Neural cell (in vitro differentiated cells): ENCODE results near the gene DUS2. TPM values are rescaled to one million over a fixed set of nuclear protein-coding genes. Genes with fewer than 3 reads are reported as not detected.

Source experiments
- polyA plus RNA-seq: library from polyadenylated mRNA; depleted of rRNA; stranded (reverse); fragments of >200 nt; gene quantifications from 2 replicates; pipeline ENCODE4 v1.2.3, GENCODE V29; 2014
- small RNA-seq, 3 experiments: library from RNA; depleted of rRNA; stranded (forward); fragments of <200 nt; gene quantifications; one replicate each; pipeline ENCODE3, GENCODE V24; 2012

DUS2 gene
- polyA plus RNA-seq, 1 donor from 2014 or later: 22.4 TPM

Small RNAs within 50 kb of the gene (small RNA-seq; reads per million reads assigned to genes)
- gene RF00019 (0 to 1.2 (median 0) reads per million in 3 experiments), gene RNU6-359P (0 to 0.39 (median 0.16) reads per million in 3 experiments)

Other genes starting within 250 kb of the DUS2 start
- gene RANBP10, start 216.7 kb upstream of the DUS2 start, polyA plus RNA-seq: 10.9 and 15.4 TPM in 2 replicates
- 24.2 and 31.0 TPM in 2 replicates for gene TSNAXIP1, start 216.4 kb upstream of the DUS2 start, polyA plus RNA-seq
- 42.6 and 50.7 TPM in 2 replicates for gene THAP11, start 181.0 kb upstream of the DUS2 start, polyA plus RNA-seq
- gene NUTF2, start 176.4 kb upstream of the DUS2 start, polyA plus RNA-seq: 98.6 and 144 TPM in 2 replicates
- gene CENPT, start 175.6 kb upstream of the DUS2 start, polyA plus RNA-seq: 104 and 135 TPM in 2 replicates
- gene EDC4, start 150.2 kb upstream of the DUS2 start, polyA plus RNA-seq: 66.0 and 81.7 TPM in 2 replicates
- 2.2 TPM in 1 of 2 replicates, not detected in the other for gene NRN1L, start 138.4 kb upstream of the DUS2 start, polyA plus RNA-seq
- 3.8 and 8.1 TPM in 2 replicates for gene PSKH1, start 130.0 kb upstream of the DUS2 start, polyA plus RNA-seq
- gene CTRL, start 91.4 kb upstream of the DUS2 start, polyA plus RNA-seq: 3.2 and 3.8 TPM in 2 replicates
- gene PSMB10, start 86.4 kb upstream of the DUS2 start, polyA plus RNA-seq: 33.6 and 46.4 TPM in 2 replicates
- 0.32 TPM in 1 of 2 replicates, not detected in the other for gene LCAT, start 79.2 kb upstream of the DUS2 start, polyA plus RNA-seq
- 0.11 TPM in 1 of 2 replicates, not detected in the other for gene SLC12A4, start 54.6 kb upstream of the DUS2 start, polyA plus RNA-seq
- not detected in 2 replicates for gene DPEP3, start 42.8 kb upstream of the DUS2 start, polyA plus RNA-seq
- not detected in 2 replicates for gene DPEP2, start 23.8 kb upstream of the DUS2 start, polyA plus RNA-seq
- gene DPEP2NB, start 7.4 kb upstream of the DUS2 start, polyA plus RNA-seq: not detected in 2 replicates
- gene DDX28, start 52 bp upstream of the DUS2 start, polyA plus RNA-seq: 13.9 and 18.0 TPM in 2 replicates
- gene NFATC3, start 62.1 kb downstream of the DUS2 start, polyA plus RNA-seq: 5.6 and 6.2 TPM in 2 replicates
- not detected in 2 replicates for gene ESRP2, start 212.8 kb downstream of the DUS2 start, polyA plus RNA-seq
- gene PLA2G15, start 222.1 kb downstream of the DUS2 start, polyA plus RNA-seq: 19.6 and 28.0 TPM in 2 replicates
- gene SLC7A6, start 241.2 kb downstream of the DUS2 start, polyA plus RNA-seq: 36.0 and 39.3 TPM in 2 replicates